ENCODE data around the gene MT4.
A peak's percentile ranks its signal among the peaks of the same experiment; 100 is the strongest.

MT4 gene

DNA sequence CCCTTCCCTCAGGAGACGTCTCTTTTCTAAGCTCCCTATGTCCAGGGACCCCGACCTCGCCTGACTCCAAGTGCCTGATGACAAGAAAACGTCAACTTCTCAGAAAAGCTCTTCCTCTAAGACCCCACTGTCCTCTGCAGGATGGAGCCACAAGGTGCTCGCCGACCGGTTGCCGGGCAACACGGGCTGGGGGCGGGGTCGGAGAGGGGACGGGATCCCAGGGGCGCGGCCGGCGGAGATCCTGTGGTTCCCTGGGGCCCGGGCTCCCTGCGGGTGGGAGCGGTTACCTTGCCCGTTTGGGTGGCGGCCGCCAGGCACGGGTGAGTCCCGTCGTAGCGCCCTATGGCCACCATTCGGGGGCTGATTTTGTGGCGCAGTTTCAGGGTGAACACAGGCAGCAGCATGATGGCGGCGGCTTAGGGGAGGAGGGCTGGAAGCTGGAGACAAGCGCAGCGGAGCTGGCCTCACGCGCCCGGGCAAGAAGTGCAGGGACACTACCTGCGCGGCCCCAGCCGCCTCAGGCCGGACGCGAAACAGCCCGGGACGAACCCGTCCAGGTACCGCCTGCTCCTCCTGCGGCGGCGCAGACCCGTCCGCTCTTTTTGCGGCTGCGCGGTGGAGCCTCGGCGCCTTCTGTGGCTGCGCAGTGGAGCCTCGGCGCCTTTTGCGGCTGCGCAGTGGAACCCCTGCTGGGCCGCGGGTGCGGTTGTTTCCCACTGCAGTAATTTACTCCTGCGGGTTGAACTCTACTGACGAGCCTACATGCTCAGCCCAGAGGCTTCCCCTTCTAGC lies 45.2 kb upstream of the MT4 start, which contains the start of gene BBS2 (continued):
- TF ChIP-seq, protein P1, sequence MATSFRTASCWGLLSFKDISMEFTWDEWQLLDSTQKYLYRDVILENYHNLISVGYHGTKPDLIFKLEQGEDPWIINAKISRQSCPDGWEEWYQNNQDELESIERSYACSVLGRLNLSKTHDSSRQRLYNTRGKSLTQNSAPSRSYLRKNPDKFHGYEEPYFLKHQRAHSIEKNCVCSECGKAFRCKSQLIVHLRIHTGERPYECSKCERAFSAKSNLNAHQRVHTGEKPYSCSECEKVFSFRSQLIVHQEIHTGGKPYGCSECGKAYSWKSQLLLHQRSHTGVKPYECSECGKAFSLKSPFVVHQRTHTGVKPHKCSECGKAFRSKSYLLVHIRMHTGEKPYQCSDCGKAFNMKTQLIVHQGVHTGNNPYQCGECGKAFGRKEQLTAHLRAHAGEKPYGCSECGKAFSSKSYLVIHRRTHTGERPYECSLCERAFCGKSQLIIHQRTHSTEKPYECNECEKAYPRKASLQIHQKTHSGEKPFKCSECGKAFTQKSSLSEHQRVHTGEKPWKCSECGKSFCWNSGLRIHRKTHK (tag by site-specific recombination; IDR thresholded peaks at IDR 0.05): no peak
- TF ChIP-seq ZNF223 (tag by site-specific recombination; IDR thresholded peaks at IDR 0.05) (no peak), ZNF112 (tag by site-specific recombination; IDR thresholded peaks at IDR 0.05) (no peak), HOXD13 (CRISPR knock-in tag; IDR thresholded peaks at IDR 0.05; ENCODE audit: borderline replicate concordance) (no peak), ZBTB17 (tag by site-specific recombination; IDR thresholded peaks at IDR 0.05) (0 out of 2 replicates have a peak, but pooled peaks have one; percentile 24), ZEB2 (tag by site-specific recombination; IDR thresholded peaks at IDR 0.05) (peak; percentile 58), ZNF114 (tag by site-specific recombination; IDR thresholded peaks at IDR 0.05) (no peak), ZBTB48 (tag by site-specific recombination; IDR thresholded peaks at IDR 0.05) (peak; percentile 78), SP3 (tag by site-specific recombination; IDR thresholded peaks at IDR 0.05) (peak; percentile 30), BCL11B (tag by site-specific recombination; IDR thresholded peaks at IDR 0.05; ENCODE audit: low read depth) (no peak), ZNF843 (tag by site-specific recombination; IDR thresholded peaks at IDR 0.05) (0 out of 2 replicates have a peak, but pooled peaks have one; percentile 65), SP7 (tag by site-specific recombination; IDR thresholded peaks at IDR 0.05) (peak; percentile 81), ZNF629 (tag by site-specific recombination; IDR thresholded peaks at IDR 0.05) (peak; percentile 17; the same call in 1 of the 2 replicates), ZNF626 (tag by site-specific recombination; IDR thresholded peaks at IDR 0.05) (no peak), KLF7 (tag by site-specific recombination; IDR thresholded peaks at IDR 0.05; ENCODE audit: borderline replicate concordance) (peak; percentile 32; the same call in 1 of the 2 replicates), ZFP69B (tag by site-specific recombination; IDR thresholded peaks at IDR 0.05) (0 out of 2 replicates have a peak, but pooled peaks have one; percentile 13), ZFP3 (tag by site-specific recombination; IDR thresholded peaks at IDR 0.05; ENCODE audit: low read depth) (no peak), ZNF777 (tag by site-specific recombination; IDR thresholded peaks at IDR 0.05; ENCODE audit: borderline replicate concordance) (peak; percentile 79; the same call in 1 of the 2 replicates)
- TF ChIP-seq, protein P2, sequence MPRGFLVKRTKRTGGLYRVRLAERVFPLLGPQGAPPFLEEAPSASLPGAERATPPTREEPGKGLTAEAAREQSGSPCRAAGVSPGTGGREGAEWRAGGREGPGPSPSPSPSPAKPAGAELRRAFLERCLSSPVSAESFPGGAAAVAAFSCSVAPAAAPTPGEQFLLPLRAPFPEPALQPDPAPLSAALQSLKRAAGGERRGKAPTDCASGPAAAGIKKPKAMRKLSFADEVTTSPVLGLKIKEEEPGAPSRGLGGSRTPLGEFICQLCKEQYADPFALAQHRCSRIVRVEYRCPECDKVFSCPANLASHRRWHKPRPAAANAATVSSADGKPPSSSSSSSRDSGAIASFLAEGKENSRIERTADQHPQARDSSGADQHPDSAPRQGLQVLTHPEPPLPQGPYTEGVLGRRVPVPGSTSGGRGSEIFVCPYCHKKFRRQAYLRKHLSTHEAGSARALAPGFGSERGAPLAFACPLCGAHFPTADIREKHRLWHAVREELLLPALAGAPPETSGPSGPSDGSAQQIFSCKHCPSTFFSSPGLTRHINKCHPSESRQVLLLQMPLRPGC (tag by site-specific recombination; IDR thresholded peaks at IDR 0.05): peak; percentile 12; the same call in 1 of the 2 replicates
- TF ChIP-seq, protein P3, sequence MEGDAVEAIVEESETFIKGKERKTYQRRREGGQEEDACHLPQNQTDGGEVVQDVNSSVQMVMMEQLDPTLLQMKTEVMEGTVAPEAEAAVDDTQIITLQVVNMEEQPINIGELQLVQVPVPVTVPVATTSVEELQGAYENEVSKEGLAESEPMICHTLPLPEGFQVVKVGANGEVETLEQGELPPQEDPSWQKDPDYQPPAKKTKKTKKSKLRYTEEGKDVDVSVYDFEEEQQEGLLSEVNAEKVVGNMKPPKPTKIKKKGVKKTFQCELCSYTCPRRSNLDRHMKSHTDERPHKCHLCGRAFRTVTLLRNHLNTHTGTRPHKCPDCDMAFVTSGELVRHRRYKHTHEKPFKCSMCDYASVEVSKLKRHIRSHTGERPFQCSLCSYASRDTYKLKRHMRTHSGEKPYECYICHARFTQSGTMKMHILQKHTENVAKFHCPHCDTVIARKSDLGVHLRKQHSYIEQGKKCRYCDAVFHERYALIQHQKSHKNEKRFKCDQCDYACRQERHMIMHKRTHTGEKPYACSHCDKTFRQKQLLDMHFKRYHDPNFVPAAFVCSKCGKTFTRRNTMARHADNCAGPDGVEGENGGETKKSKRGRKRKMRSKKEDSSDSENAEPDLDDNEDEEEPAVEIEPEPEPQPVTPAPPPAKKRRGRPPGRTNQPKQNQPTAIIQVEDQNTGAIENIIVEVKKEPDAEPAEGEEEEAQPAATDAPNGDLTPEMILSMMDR (tag by site-specific recombination; IDR thresholded peaks at IDR 0.05): peak; percentile 55
- TF ChIP-seq, protein P4, sequence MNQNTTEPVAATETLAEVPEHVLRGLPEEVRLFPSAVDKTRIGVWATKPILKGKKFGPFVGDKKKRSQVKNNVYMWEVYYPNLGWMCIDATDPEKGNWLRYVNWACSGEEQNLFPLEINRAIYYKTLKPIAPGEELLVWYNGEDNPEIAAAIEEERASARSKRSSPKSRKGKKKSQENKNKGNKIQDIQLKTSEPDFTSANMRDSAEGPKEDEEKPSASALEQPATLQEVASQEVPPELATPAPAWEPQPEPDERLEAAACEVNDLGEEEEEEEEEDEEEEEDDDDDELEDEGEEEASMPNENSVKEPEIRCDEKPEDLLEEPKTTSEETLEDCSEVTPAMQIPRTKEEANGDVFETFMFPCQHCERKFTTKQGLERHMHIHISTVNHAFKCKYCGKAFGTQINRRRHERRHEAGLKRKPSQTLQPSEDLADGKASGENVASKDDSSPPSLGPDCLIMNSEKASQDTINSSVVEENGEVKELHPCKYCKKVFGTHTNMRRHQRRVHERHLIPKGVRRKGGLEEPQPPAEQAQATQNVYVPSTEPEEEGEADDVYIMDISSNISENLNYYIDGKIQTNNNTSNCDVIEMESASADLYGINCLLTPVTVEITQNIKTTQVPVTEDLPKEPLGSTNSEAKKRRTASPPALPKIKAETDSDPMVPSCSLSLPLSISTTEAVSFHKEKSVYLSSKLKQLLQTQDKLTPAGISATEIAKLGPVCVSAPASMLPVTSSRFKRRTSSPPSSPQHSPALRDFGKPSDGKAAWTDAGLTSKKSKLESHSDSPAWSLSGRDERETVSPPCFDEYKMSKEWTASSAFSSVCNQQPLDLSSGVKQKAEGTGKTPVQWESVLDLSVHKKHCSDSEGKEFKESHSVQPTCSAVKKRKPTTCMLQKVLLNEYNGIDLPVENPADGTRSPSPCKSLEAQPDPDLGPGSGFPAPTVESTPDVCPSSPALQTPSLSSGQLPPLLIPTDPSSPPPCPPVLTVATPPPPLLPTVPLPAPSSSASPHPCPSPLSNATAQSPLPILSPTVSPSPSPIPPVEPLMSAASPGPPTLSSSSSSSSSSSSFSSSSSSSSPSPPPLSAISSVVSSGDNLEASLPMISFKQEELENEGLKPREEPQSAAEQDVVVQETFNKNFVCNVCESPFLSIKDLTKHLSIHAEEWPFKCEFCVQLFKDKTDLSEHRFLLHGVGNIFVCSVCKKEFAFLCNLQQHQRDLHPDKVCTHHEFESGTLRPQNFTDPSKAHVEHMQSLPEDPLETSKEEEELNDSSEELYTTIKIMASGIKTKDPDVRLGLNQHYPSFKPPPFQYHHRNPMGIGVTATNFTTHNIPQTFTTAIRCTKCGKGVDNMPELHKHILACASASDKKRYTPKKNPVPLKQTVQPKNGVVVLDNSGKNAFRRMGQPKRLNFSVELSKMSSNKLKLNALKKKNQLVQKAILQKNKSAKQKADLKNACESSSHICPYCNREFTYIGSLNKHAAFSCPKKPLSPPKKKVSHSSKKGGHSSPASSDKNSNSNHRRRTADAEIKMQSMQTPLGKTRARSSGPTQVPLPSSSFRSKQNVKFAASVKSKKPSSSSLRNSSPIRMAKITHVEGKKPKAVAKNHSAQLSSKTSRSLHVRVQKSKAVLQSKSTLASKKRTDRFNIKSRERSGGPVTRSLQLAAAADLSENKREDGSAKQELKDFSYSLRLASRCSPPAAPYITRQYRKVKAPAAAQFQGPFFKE (tag by site-specific recombination; IDR thresholded peaks at IDR 0.05; ENCODE audit: borderline replicate concordance): no peak
- TF ChIP-seq, protein P5, sequence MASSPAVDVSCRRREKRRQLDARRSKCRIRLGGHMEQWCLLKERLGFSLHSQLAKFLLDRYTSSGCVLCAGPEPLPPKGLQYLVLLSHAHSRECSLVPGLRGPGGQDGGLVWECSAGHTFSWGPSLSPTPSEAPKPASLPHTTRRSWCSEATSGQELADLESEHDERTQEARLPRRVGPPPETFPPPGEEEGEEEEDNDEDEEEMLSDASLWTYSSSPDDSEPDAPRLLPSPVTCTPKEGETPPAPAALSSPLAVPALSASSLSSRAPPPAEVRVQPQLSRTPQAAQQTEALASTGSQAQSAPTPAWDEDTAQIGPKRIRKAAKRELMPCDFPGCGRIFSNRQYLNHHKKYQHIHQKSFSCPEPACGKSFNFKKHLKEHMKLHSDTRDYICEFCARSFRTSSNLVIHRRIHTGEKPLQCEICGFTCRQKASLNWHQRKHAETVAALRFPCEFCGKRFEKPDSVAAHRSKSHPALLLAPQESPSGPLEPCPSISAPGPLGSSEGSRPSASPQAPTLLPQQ (tag by site-specific recombination; IDR thresholded peaks at IDR 0.05): peak; percentile 80
- TF ChIP-seq, protein P6, sequence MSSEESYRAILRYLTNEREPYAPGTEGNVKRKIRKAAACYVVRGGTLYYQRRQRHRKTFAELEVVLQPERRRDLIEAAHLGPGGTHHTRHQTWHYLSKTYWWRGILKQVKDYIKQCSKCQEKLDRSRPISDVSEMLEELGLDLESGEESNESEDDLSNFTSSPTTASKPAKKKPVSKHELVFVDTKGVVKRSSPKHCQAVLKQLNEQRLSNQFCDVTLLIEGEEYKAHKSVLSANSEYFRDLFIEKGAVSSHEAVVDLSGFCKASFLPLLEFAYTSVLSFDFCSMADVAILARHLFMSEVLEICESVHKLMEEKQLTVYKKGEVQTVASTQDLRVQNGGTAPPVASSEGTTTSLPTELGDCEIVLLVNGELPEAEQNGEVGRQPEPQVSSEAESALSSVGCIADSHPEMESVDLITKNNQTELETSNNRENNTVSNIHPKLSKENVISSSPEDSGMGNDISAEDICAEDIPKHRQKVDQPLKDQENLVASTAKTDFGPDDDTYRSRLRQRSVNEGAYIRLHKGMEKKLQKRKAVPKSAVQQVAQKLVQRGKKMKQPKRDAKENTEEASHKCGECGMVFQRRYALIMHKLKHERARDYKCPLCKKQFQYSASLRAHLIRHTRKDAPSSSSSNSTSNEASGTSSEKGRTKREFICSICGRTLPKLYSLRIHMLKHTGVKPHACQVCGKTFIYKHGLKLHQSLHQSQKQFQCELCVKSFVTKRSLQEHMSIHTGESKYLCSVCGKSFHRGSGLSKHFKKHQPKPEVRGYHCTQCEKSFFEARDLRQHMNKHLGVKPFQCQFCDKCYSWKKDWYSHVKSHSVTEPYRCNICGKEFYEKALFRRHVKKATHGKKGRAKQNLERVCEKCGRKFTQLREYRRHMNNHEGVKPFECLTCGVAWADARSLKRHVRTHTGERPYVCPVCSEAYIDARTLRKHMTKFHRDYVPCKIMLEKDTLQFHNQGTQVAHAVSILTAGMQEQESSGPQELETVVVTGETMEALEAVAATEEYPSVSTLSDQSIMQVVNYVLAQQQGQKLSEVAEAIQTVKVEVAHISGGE (tag by site-specific recombination; conservative IDR thresholded peaks at IDR 0.05; ENCODE audit: low read depth): peak; percentile 90
